ENCODE results near the gene KLC4. TPM values are rescaled to one million over a fixed set of nuclear protein-coding genes. Genes with fewer than 3 reads are reported as not detected.

Gene KLC4
- total RNA-seq, 1 donor from 2014 or later = 41.4 TPM

DNA sequence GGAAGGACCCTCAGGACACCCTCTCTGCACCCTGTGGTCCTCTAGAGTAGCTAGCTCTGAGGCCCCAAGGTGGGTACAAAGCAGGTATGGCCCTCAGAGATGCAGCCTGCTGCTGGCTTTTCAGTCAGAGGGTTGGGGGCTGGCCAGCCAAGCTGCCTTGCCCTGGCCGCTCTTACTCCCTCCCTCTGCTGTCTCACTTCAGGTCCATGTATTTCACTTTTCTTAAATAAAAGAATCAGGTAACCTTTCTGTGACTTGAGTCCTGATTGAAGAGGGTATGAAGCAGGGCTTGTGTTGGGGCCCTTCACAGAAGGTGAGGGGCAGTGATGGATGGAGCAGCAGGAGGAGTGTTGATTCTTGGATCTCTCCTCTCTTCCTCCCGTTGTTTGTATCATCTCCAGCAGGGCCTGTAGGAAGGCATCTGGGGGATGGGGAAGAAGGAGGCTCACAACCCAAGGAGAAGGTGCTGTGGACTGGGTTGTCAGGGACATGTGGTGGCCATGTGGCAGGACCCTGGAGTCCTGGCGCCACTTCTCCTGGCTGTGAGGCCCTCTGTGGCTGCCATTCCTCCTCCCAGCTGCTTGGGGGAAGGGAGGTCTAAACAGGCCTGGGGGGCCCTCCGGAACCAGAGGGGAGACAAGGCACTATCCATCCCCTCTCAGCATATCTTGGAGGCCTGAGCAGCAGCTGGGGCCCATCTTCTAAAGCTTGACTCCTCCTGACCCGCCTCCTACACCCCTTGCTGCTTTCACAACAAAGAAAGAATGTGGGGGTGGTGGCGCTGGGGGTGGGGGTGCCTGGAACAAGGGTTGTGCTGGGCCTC, 15.6 kb downstream of the KLC4 start:
- Mint-ChIP-seq H3K27ac (ENCODE audit: unreplicated experiment) (no peak overlapping the region), H3K4me3 (ENCODE audit: unreplicated experiment) (peak overlapping the region; percentile 84), H3K36me3 (ENCODE audit: low read depth, unreplicated experiment) (peaks cover 24% of the 10 kb centered on the region), H3K9me3 (ENCODE audit: unreplicated experiment) (no peaks in the 10 kb centered on the region), H3K27me3 (ENCODE audit: unreplicated experiment) (peaks cover 13% of the 10 kb centered on the region), H3K4me1 (ENCODE audit: unreplicated experiment) (peaks cover 57% of the 10 kb centered on the region)
- TF ChIP-seq, protein P1, sequence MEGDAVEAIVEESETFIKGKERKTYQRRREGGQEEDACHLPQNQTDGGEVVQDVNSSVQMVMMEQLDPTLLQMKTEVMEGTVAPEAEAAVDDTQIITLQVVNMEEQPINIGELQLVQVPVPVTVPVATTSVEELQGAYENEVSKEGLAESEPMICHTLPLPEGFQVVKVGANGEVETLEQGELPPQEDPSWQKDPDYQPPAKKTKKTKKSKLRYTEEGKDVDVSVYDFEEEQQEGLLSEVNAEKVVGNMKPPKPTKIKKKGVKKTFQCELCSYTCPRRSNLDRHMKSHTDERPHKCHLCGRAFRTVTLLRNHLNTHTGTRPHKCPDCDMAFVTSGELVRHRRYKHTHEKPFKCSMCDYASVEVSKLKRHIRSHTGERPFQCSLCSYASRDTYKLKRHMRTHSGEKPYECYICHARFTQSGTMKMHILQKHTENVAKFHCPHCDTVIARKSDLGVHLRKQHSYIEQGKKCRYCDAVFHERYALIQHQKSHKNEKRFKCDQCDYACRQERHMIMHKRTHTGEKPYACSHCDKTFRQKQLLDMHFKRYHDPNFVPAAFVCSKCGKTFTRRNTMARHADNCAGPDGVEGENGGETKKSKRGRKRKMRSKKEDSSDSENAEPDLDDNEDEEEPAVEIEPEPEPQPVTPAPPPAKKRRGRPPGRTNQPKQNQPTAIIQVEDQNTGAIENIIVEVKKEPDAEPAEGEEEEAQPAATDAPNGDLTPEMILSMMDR (IDR thresholded peaks at IDR 0.05; ENCODE audit: unreplicated experiment) = no peak
- no peak for DNase-seq (ENCODE audit: low spot score)

- H3K27me3 Mint-ChIP-seq (ENCODE audit: unreplicated experiment) = peaks cover 13% of the 10 kb centered on the region
- DNase-seq (ENCODE audit: low spot score) = peak; percentile 87
These were observed 16.4 kb downstream of the KLC4 start, which contains the start of gene PTK7 for GRCh38 chr6:43075670-43076463. Gene PTK7, plus strand, starts transcription at chr6:43076314. Its CDS starts 175 bp downstream, at chr6:43076489.

GRCh38 chr6:43076464-43077332, 17.3 kb downstream of the KLC4 start:
- H3K4me1 Mint-ChIP-seq (ENCODE audit: unreplicated experiment) = peaks cover 45% of the 10 kb centered on the region
- peak overlapping the region; percentile 80 for H3K4me3 Mint-ChIP-seq (ENCODE audit: unreplicated experiment)
- H3K27ac Mint-ChIP-seq (ENCODE audit: unreplicated experiment) = peak overlapping the region; percentile 42
- peak; percentile 49 for DNase-seq (ENCODE audit: low spot score)
- TF ChIP-seq, protein P1 (IDR thresholded peaks at IDR 0.05; ENCODE audit: unreplicated experiment) = no peak
- H3K36me3 Mint-ChIP-seq (ENCODE audit: low read depth, unreplicated experiment) = peaks cover 28% of the 10 kb centered on the region
- H3K27me3 Mint-ChIP-seq (ENCODE audit: unreplicated experiment) = peaks cover 11% of the 10 kb centered on the region
- no peaks in the 10 kb centered on the region for H3K9me3 Mint-ChIP-seq (ENCODE audit: unreplicated experiment)

More at GRCh38 chr6:43075670-43076463, 16.4 kb downstream of the KLC4 start, which contains the start of gene PTK7:
- no peaks in the 10 kb centered on the region for H3K9me3 Mint-ChIP-seq (ENCODE audit: unreplicated experiment)
- H3K27ac Mint-ChIP-seq (ENCODE audit: unreplicated experiment) = peak within 1 kb of the TSS; percentile 42
- peak within 1 kb of the TSS; percentile 84 for H3K4me3 Mint-ChIP-seq (ENCODE audit: unreplicated experiment)
- H3K36me3 Mint-ChIP-seq (ENCODE audit: low read depth, unreplicated experiment) = peaks cover 25% of the 10 kb centered on the region
- TF ChIP-seq, protein P1 (IDR thresholded peaks at IDR 0.05; ENCODE audit: unreplicated experiment) = no peak
- H3K4me1 Mint-ChIP-seq (ENCODE audit: unreplicated experiment) = peaks cover 50% of the 10 kb centered on the region

- TF ChIP-seq, protein P1 (IDR thresholded peaks at IDR 0.05; ENCODE audit: unreplicated experiment) = no peak
- no peak for DNase-seq (ENCODE audit: low spot score)
- H3K27me3 Mint-ChIP-seq (ENCODE audit: unreplicated experiment) = peaks cover 9% of the 10 kb centered on the region
- H3K4me1 Mint-ChIP-seq (ENCODE audit: unreplicated experiment) = peaks cover 38% of the 10 kb centered on the region
- H3K4me3 Mint-ChIP-seq (ENCODE audit: unreplicated experiment) = peak overlapping the region; percentile 80
- H3K9me3 Mint-ChIP-seq (ENCODE audit: unreplicated experiment) = no peaks in the 10 kb centered on the region
- peak overlapping the region; percentile 43 for H3K27ac Mint-ChIP-seq (ENCODE audit: unreplicated experiment)
- H3K36me3 Mint-ChIP-seq (ENCODE audit: low read depth, unreplicated experiment) = peaks cover 22% of the 10 kb centered on the region
These were observed 17.9 kb downstream of the KLC4 start for GRCh38 chr6:43077333-43077809.

All from endothelial cell (in vitro differentiated cells).